Neural cell (in vitro differentiated cells): ENCODE results near the gene FHIT. TPM values are rescaled to one million over a fixed set of nuclear protein-coding genes. Genes with fewer than 3 reads are reported as not detected.

Experiments used
- H2AFZ ChIP-seq: fragments of 200-600, 300-800 bp; sonication (generic), shearing (Covaris generic); 2 replicates; pipeline ENCODE4 v1.6.0; 2014; ENCODE audit warnings: low read depth, mild to moderate bottlenecking, antibody characterized with exemption, low read length, moderate library complexity
- H3F3A ChIP-seq: fragments of 200-600 bp; shearing (Covaris generic); 2 replicates; pipeline ENCODE4 v1.6.1; 2016; ENCODE audit warnings: mild to moderate bottlenecking, moderate library complexity, mixed read lengths, antibody characterized with exemption, low read length; ENCODE audit not compliant: insufficient read depth, poor library complexity, severe bottlenecking
- H3K27ac ChIP-seq: fragments of 200-600, 300-800 bp; sonication (generic), shearing (Covaris generic); 2 replicates; pipeline ENCODE4 v1.5.1; 2014; ENCODE audit warnings: mild to moderate bottlenecking, low read length, moderate library complexity
- H3K27me3 ChIP-seq: fragments of 300-800, 200-600 bp; sonication (generic), shearing (Covaris generic); 2 replicates; pipeline ENCODE4 v1.6.0; 2014; ENCODE audit warnings: mild to moderate bottlenecking, low read depth, low read length, moderate library complexity; ENCODE audit not compliant: insufficient read depth
- H3K36me3 ChIP-seq: fragments of 300-800, 200-600 bp; sonication (generic), shearing (Covaris generic); 2 replicates; pipeline ENCODE4 v1.5.1; 2014; ENCODE audit warnings: mild to moderate bottlenecking, antibody characterized with exemption, low read length, moderate library complexity; ENCODE audit not compliant: insufficient read depth
- H3K4me2 ChIP-seq: fragments of 300-800, 200-600 bp; sonication (generic), shearing (Covaris generic); 2 replicates; pipeline ENCODE4 v1.6.0; 2014; ENCODE audit warnings: mild to moderate bottlenecking, low read length
- H3K4me3 ChIP-seq: fragments of 300-800, 200-600 bp; sonication (generic), shearing (Covaris generic); 2 replicates; pipeline ENCODE4 v1.5.1; 2014; ENCODE audit warnings: mild to moderate bottlenecking, low read length, moderate library complexity
- H3K79me2 ChIP-seq: fragments of 200-600 bp; shearing (Covaris generic); replicated peaks from 2 replicates; pipeline ENCODE4 v1.6.0; 2014; ENCODE audit warnings: mild to moderate bottlenecking, low read length, moderate library complexity; ENCODE audit not compliant: insufficient read depth
- H3K9ac ChIP-seq: fragments of 300-800, 200-600 bp; sonication (generic), shearing (Covaris generic); 2 replicates; pipeline ENCODE4 v1.6.1; 2016; ENCODE audit warnings: mild to moderate bottlenecking, low read length, mixed read lengths
- H3K9me2 ChIP-seq: fragments of 200-600 bp; shearing (Covaris generic); 2 replicates; pipeline ENCODE4 v1.6.1; 2016; ENCODE audit warnings: mild to moderate bottlenecking, low read length, mixed read lengths; ENCODE audit not compliant: insufficient read depth
- H3K9me3 ChIP-seq: fragments of 200-600, 300-800 bp; sonication (generic), shearing (Covaris generic); 2 replicates; pipeline ENCODE4 v1.6.1; 2016; ENCODE audit warnings: mild to moderate bottlenecking, mixed run types, low read length, moderate library complexity, mixed read lengths
- H4K20me1 ChIP-seq: fragments of 200-600 bp; shearing (Covaris generic); 2 replicates; pipeline ENCODE4 v1.6.1; 2016; ENCODE audit warnings: mild to moderate bottlenecking, mixed run types; ENCODE audit not compliant: insufficient read depth
- CTCF ChIP-seq: fragments of 450-650 bp; IDR thresholded peaks from 2 replicates; pipeline ENCODE4 v1.5.1; 2014; ENCODE audit warnings: antibody characterized with exemption, mild to moderate bottlenecking, moderate library complexity; ENCODE audit not compliant: poor library complexity, severe bottlenecking
- EP300 ChIP-seq: fragments of 450-650 bp; conservative IDR thresholded peaks from 2 replicates; pipeline ENCODE4 v1.6.1; 2014; ENCODE audit warnings: antibody characterized with exemption, mild to moderate bottlenecking, moderate library complexity; ENCODE audit not compliant: poor library complexity, severe bottlenecking
- EZH2 ChIP-seq: fragments of 200-600, 300-800 bp; shearing (Covaris generic), sonication (generic); IDR thresholded peaks from 2 replicates; pipeline ENCODE4 v1.6.1; 2014; ENCODE audit warnings: antibody characterized with exemption, low read length, borderline replicate concordance, mild to moderate bottlenecking; ENCODE audit not compliant: insufficient read depth, poor library complexity, severe bottlenecking
- MXI1 ChIP-seq: fragments of 450-650 bp; conservative IDR thresholded peaks from 2 replicates; pipeline ENCODE4 v1.6.1; 2014; ENCODE audit warnings: antibody characterized with exemption, mild to moderate bottlenecking; ENCODE audit not compliant: poor library complexity, severe bottlenecking
- POLR2AphosphoS5 ChIP-seq: IDR thresholded peaks from 2 replicates; pipeline ENCODE4 v1.6.1; 2012
- SMC3 ChIP-seq: fragments of 450-650 bp; conservative IDR thresholded peaks from 2 replicates; pipeline ENCODE4 v1.6.1; 2014; ENCODE audit warnings: antibody characterized with exemption, mild to moderate bottlenecking, moderate library complexity; ENCODE audit not compliant: poor library complexity
- TAF1 ChIP-seq: IDR thresholded peaks from 2 replicates; pipeline ENCODE4 v1.6.1; 2012; ENCODE audit warnings: low read depth
- polyA plus RNA-seq: library from polyadenylated mRNA; depleted of rRNA; stranded (reverse); fragments of >200 nt; gene quantifications from 2 replicates; pipeline ENCODE4 v1.2.3, GENCODE V29; 2014
- TF ChIP-seq, protein P1 (sequence below): IDR thresholded peaks from 2 replicates; pipeline ENCODE4 v1.6.1; 2012; ENCODE audit warnings: borderline replicate concordance

The FHIT gene
- polyA plus RNA-seq, 1 donor from 2014 or later = not detected

GRCh38 chr3:60827666-60828065 is 423.6 kb downstream of the FHIT start:
- no peak overlapping the region for H3K4me2 ChIP-seq
- H3K9me2 ChIP-seq = no peaks in the 10 kb centered on the region
- H2AFZ ChIP-seq = no peak overlapping the region
- no peaks in the 10 kb centered on the region for H3F3A ChIP-seq
- H3K27ac ChIP-seq = no peak overlapping the region
- H3K9ac ChIP-seq = no peak overlapping the region
- H3K27me3 ChIP-seq = no peaks in the 10 kb centered on the region
- no peaks in the 10 kb centered on the region for H4K20me1 ChIP-seq
- H3K4me3 ChIP-seq = no peak overlapping the region
- no peaks in the 10 kb centered on the region for H3K79me2 ChIP-seq
- H3K36me3 ChIP-seq = no peaks in the 10 kb centered on the region
- TF ChIP-seq, protein P1, sequence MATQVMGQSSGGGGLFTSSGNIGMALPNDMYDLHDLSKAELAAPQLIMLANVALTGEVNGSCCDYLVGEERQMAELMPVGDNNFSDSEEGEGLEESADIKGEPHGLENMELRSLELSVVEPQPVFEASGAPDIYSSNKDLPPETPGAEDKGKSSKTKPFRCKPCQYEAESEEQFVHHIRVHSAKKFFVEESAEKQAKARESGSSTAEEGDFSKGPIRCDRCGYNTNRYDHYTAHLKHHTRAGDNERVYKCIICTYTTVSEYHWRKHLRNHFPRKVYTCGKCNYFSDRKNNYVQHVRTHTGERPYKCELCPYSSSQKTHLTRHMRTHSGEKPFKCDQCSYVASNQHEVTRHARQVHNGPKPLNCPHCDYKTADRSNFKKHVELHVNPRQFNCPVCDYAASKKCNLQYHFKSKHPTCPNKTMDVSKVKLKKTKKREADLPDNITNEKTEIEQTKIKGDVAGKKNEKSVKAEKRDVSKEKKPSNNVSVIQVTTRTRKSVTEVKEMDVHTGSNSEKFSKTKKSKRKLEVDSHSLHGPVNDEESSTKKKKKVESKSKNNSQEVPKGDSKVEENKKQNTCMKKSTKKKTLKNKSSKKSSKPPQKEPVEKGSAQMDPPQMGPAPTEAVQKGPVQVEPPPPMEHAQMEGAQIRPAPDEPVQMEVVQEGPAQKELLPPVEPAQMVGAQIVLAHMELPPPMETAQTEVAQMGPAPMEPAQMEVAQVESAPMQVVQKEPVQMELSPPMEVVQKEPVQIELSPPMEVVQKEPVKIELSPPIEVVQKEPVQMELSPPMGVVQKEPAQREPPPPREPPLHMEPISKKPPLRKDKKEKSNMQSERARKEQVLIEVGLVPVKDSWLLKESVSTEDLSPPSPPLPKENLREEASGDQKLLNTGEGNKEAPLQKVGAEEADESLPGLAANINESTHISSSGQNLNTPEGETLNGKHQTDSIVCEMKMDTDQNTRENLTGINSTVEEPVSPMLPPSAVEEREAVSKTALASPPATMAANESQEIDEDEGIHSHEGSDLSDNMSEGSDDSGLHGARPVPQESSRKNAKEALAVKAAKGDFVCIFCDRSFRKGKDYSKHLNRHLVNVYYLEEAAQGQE = no peak
- TF ChIP-seq EP300 (no peak), TAF1 (no peak), POLR2AphosphoS5 (no peak), SMC3 (no peak), MXI1 (no peak), CTCF (no peak), EZH2 (no peak)
- no peaks in the 10 kb centered on the region for H3K9me3 ChIP-seq

DNA sequence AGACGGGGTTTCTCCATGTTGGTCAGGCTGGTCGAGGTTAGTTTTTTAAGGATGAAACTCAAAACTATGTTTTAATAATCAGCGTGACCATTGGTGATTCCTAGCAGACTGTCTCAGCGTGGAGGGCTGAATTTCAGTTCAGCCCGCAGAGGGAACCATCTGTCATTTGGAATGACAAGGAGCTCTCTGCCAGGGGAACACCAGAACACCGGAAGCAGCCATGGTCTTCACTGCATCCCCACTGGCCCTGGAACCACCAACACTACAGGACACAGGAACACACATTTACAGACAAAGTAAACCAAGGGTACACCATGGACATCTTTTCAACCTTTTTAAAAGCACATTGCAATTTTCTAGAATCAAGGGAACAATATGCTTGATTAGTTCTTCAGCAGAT is 424.7 kb downstream of the FHIT start:
- Histone ChIP-seq H3K36me3 (no peaks in the 10 kb centered on the region), H2AFZ (no peak overlapping the region), H3K9ac (no peak overlapping the region), H3K9me3 (no peaks in the 10 kb centered on the region), H3K4me3 (no peak overlapping the region), H3K79me2 (no peaks in the 10 kb centered on the region), H3K27me3 (no peaks in the 10 kb centered on the region), H4K20me1 (no peaks in the 10 kb centered on the region), H3K9me2 (no peaks in the 10 kb centered on the region), H3F3A (no peaks in the 10 kb centered on the region), H3K27ac (no peak overlapping the region), H3K4me2 (no peak overlapping the region)
- TF ChIP-seq, protein P1 = no peak
- TF ChIP-seq POLR2AphosphoS5 (no peak), TAF1 (no peak), EZH2 (no peak)
